Ishikawa (cell line): ENCODE results near the gene TUBB4B.

Experiments
- CEBPB ChIP-seq: IDR thresholded peaks from 2 replicates; pipeline ENCODE4 v1.6.1; 2012
- EGR1 ChIP-seq: IDR thresholded peaks from 2 replicates; pipeline ENCODE4 v1.6.1; 2012
- EP300 ChIP-seq: IDR thresholded peaks from 2 replicates; pipeline ENCODE4 v1.6.1; 2012; ENCODE audit warnings: borderline replicate concordance
- FOXM1 ChIP-seq: IDR thresholded peaks from 2 replicates; pipeline ENCODE4 v1.6.1; 2012; ENCODE audit warnings: low read depth, borderline replicate concordance
- MAX ChIP-seq: IDR thresholded peaks from 2 replicates; pipeline ENCODE4 v1.6.1; 2012
- NFIC ChIP-seq: IDR thresholded peaks from 2 replicates; pipeline ENCODE4 v1.6.1; 2012
- REST ChIP-seq: IDR thresholded peaks from 2 replicates; pipeline ENCODE4 v1.6.1; 2012; ENCODE audit warnings: low read depth, mild to moderate bottlenecking
- TAF1 ChIP-seq: IDR thresholded peaks from 2 replicates; pipeline ENCODE4 v1.6.1; 2012; ENCODE audit warnings: low read depth, mild to moderate bottlenecking
- TCF12 ChIP-seq: IDR thresholded peaks from 2 replicates; pipeline ENCODE4 v1.6.1; 2012; ENCODE audit warnings: low read depth
- USF1 ChIP-seq: IDR thresholded peaks from 2 replicates; pipeline ENCODE4 v1.6.1; 2012
- YY1 ChIP-seq: IDR thresholded peaks from 2 replicates; pipeline ENCODE4 v1.6.1; 2012; ENCODE audit warnings: low read depth

- TF ChIP-seq CEBPB (no peak), REST (no peak), TAF1 (no peak), EP300 (no peak), YY1 (no peak), USF1 (no peak), FOXM1 (no peak), MAX (no peak), NFIC (no peak), TCF12 (no peak), EGR1 (no peak)
Measured at GRCh38 chr9:137281345-137282116, 40.4 kb downstream of the TUBB4B start.
